Measurements from ENCODE around the gene CCDC182. TPM values are rescaled to one million over a fixed set of nuclear protein-coding genes. Genes with fewer than 3 reads are reported as not detected.

CCDC182 gene
- total RNA-seq, 1 experiment from 2014 or later = not detected

- no peak for DNase-seq (ENCODE audit: unreplicated experiment)
- ChIA-PET POLR2A (no interaction called here), CTCF (no interaction called here)
- Mint-ChIP-seq H3K4me3 (ENCODE audit: unreplicated experiment) (no peak overlapping the region), H3K36me3 (ENCODE audit: insufficient read depth, unreplicated experiment) (no peaks in the 10 kb centered on the region), H3K4me1 (ENCODE audit: insufficient read depth, unreplicated experiment) (no peaks in the 10 kb centered on the region), H3K9me3 (ENCODE audit: unreplicated experiment) (no peaks in the 10 kb centered on the region), H3K27ac (ENCODE audit: low read depth, unreplicated experiment) (no peak overlapping the region), H3K27me3 (ENCODE audit: insufficient read depth, unreplicated experiment) (peaks cover 40% of the 10 kb centered on the region)
- TF ChIP-seq, protein P1, sequence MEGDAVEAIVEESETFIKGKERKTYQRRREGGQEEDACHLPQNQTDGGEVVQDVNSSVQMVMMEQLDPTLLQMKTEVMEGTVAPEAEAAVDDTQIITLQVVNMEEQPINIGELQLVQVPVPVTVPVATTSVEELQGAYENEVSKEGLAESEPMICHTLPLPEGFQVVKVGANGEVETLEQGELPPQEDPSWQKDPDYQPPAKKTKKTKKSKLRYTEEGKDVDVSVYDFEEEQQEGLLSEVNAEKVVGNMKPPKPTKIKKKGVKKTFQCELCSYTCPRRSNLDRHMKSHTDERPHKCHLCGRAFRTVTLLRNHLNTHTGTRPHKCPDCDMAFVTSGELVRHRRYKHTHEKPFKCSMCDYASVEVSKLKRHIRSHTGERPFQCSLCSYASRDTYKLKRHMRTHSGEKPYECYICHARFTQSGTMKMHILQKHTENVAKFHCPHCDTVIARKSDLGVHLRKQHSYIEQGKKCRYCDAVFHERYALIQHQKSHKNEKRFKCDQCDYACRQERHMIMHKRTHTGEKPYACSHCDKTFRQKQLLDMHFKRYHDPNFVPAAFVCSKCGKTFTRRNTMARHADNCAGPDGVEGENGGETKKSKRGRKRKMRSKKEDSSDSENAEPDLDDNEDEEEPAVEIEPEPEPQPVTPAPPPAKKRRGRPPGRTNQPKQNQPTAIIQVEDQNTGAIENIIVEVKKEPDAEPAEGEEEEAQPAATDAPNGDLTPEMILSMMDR (IDR thresholded peaks at IDR 0.05; ENCODE audit: unreplicated experiment) = no peak
- intact Hi-C loops (cut with micrococcal nuclease) = no loop called here
- BruUV-seq (replicated peaks) = no TSS peak
Measured at GRCh38 chr17:57720386-57721035, 24.6 kb downstream of the CCDC182 start.

DNA sequence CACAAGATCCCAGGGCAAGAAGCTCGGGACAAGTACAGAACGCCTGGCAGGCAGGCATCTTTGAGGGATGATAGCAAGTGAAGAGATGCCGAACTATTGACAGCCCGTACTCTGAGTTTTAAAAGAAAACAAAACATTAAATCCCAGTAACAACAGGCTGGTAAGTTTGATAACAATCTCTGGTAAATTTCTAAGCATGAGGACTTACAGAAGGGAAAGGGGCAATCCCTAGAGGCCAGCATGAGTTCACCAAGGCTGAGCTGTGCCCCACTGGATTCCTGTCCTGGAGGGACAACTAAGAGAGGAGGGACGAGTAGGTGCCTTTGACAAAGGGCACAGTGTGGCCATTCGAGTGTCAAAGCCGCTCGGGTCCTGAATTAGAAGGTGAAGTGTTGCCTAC is 26.2 kb downstream of the CCDC182 start:
- H3K36me3 Mint-ChIP-seq (ENCODE audit: insufficient read depth, unreplicated experiment) = no peaks in the 10 kb centered on the region
- DNase-seq (ENCODE audit: unreplicated experiment) = no peak
- H3K4me3 Mint-ChIP-seq (ENCODE audit: unreplicated experiment) = no peak overlapping the region
- no peak overlapping the region for H3K27ac Mint-ChIP-seq (ENCODE audit: low read depth, unreplicated experiment)
- TF ChIP-seq, protein P1 (IDR thresholded peaks at IDR 0.05; ENCODE audit: unreplicated experiment) = no peak
- ChIA-PET POLR2A (no interaction called here), CTCF (no interaction called here)
- no TSS peak for BruUV-seq (replicated peaks)
- peaks cover 56% of the 10 kb centered on the region for H3K27me3 Mint-ChIP-seq (ENCODE audit: insufficient read depth, unreplicated experiment)
- H3K9me3 Mint-ChIP-seq (ENCODE audit: unreplicated experiment) = no peaks in the 10 kb centered on the region
- no peaks in the 10 kb centered on the region for H3K4me1 Mint-ChIP-seq (ENCODE audit: insufficient read depth, unreplicated experiment)
- intact Hi-C loops (cut with micrococcal nuclease) = no loop called here

- Mint-ChIP-seq H3K36me3 (ENCODE audit: insufficient read depth, unreplicated experiment) (no peaks in the 10 kb centered on the region), H3K27ac (ENCODE audit: low read depth, unreplicated experiment) (no peak overlapping the region), H3K4me1 (ENCODE audit: insufficient read depth, unreplicated experiment) (no peaks in the 10 kb centered on the region), H3K9me3 (ENCODE audit: unreplicated experiment) (no peaks in the 10 kb centered on the region), H3K4me3 (ENCODE audit: unreplicated experiment) (no peak overlapping the region), H3K27me3 (ENCODE audit: insufficient read depth, unreplicated experiment) (peaks cover 85% of the 10 kb centered on the region)
- BruUV-seq (replicated peaks) = no TSS peak
- TF ChIP-seq, protein P1 (IDR thresholded peaks at IDR 0.05; ENCODE audit: unreplicated experiment) = no peak
- intact Hi-C loops (cut with micrococcal nuclease) = no loop called here
- CTCF ChIA-PET = interaction anchor here (0.5 kb wide), 1 partner anchor 445 kb away, joined by 5 read pairs; no protein-coding TSS in a partner anchor
- DNase-seq (ENCODE audit: unreplicated experiment) = no peak
- POLR2A ChIA-PET = no interaction called here
Measured at GRCh38 chr17:57715981-57716380, 29.1 kb downstream of the CCDC182 start.

DNA sequence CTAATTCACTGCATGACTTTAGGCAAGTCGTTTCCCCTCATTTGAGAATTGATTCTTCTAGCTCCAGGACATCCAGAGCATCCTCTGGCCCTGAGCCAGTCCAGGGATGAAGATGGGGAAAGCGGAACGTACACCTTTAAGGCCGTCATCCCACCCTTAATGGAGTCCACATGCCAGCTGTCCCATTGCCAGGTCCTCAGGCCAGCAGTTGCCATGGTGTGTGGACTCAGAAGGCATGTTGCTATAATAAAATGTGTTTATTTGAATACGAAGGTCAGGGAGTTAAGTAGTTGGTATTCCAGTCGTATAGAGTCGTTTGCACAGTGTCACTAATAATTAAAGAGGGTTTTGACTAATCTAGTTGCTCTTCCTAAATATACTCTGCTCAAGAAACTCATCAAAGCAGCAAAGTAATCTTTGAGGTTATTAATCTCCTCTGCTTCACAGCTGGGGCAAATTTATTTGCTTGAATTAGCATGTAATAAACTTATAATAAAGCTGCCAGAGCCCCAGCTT is 30.4 kb downstream of the CCDC182 start:
- H3K4me1 Mint-ChIP-seq (ENCODE audit: insufficient read depth, unreplicated experiment) = no peaks in the 10 kb centered on the region
- H3K9me3 Mint-ChIP-seq (ENCODE audit: unreplicated experiment) = no peaks in the 10 kb centered on the region
- TF ChIP-seq, protein P1 (IDR thresholded peaks at IDR 0.05; ENCODE audit: unreplicated experiment) = no peak
- no peaks in the 10 kb centered on the region for H3K36me3 Mint-ChIP-seq (ENCODE audit: insufficient read depth, unreplicated experiment)
- ChIA-PET CTCF (interaction anchor here (1.0 kb wide), 1 partner anchor 117 kb away, joined by 3 read pairs; no protein-coding TSS in a partner anchor), POLR2A (no interaction called here)
- intact Hi-C loops (cut with micrococcal nuclease) = no loop called here
- no peak for DNase-seq (ENCODE audit: unreplicated experiment)
- peaks cover 98% of the 10 kb centered on the region for H3K27me3 Mint-ChIP-seq (ENCODE audit: insufficient read depth, unreplicated experiment)
- BruUV-seq (replicated peaks) = no TSS peak
- H3K4me3 Mint-ChIP-seq (ENCODE audit: unreplicated experiment) = no peak overlapping the region
- H3K27ac Mint-ChIP-seq (ENCODE audit: low read depth, unreplicated experiment) = no peak overlapping the region
